Measurements from ENCODE around the gene CALCOCO1.
"Not testable (repeated sequence)": the region's sequence is repeated elsewhere in the genome, so short reads cannot be mapped to it uniquely, and the experiment has no call there.

Gene CALCOCO1

GRCh38 chr12:53727310-53728041 is at the start of gene CALCOCO1:
CALCOCO1 (minus strand) TSS chr12:53727452; CDS start chr12:53725242, 2,210 bp downstream.
- DNase-seq (ENCODE audit: extremely low spot score, insufficient read length, low read depth) (peak; percentile 97), FAIRE-seq (peak; percentile 98)

GRCh38 chr12:53776872-53777271 is 49.6 kb upstream of the CALCOCO1 start:
- DNase-seq (ENCODE audit: extremely low spot score, insufficient read length, low read depth): no peak
- no peak for FAIRE-seq

- no peak for FAIRE-seq
- no peak for DNase-seq (ENCODE audit: extremely low spot score, insufficient read length, low read depth)
These were observed 48.4 kb upstream of the CALCOCO1 start for GRCh38 chr12:53775478-53776145.

GRCh38 chr12:53770281-53770680 is 43.0 kb upstream of the CALCOCO1 start:
- DNase-seq (ENCODE audit: extremely low spot score, insufficient read length, low read depth): no peak
- FAIRE-seq: no peak

- DNase-seq (ENCODE audit: extremely low spot score, insufficient read length, low read depth): no peak
These were observed 41.7 kb upstream of the CALCOCO1 start for GRCh38 chr12:53768976-53769375.

GRCh38 chr12:53766881-53767280 is 39.6 kb upstream of the CALCOCO1 start:
- FAIRE-seq (no peak), DNase-seq (ENCODE audit: extremely low spot score, insufficient read length, low read depth) (no peak)

More at GRCh38 chr12:53768976-53769375, 41.7 kb upstream of the CALCOCO1 start:
- no peak for FAIRE-seq

- DNase-seq (ENCODE audit: extremely low spot score, insufficient read length, low read depth): no peak
- FAIRE-seq: no peak
These were observed 38.6 kb upstream of the CALCOCO1 start for GRCh38 chr12:53765891-53766290.

- no peak for FAIRE-seq
These were observed 37.4 kb upstream of the CALCOCO1 start for GRCh38 chr12:53764615-53765014.

GRCh38 chr12:53762793-53763192 is 35.5 kb upstream of the CALCOCO1 start:
- FAIRE-seq; DNase-seq (ENCODE audit: extremely low spot score, insufficient read length, low read depth): not testable (repeated sequence)

More at GRCh38 chr12:53764615-53765014, 37.4 kb upstream of the CALCOCO1 start:
- no peak for DNase-seq (ENCODE audit: extremely low spot score, insufficient read length, low read depth)

GRCh38 chr12:53761306-53761705 is 34.1 kb upstream of the CALCOCO1 start:
- DNase-seq (ENCODE audit: extremely low spot score, insufficient read length, low read depth) (no peak), FAIRE-seq (no peak)

- DNase-seq (ENCODE audit: extremely low spot score, insufficient read length, low read depth) (no peak), FAIRE-seq (no peak)
These were observed 32.0 kb upstream of the CALCOCO1 start for GRCh38 chr12:53759261-53759660.

GRCh38 chr12:53758730-53759103 is 31.5 kb upstream of the CALCOCO1 start:
- no peak for FAIRE-seq
- no peak for DNase-seq (ENCODE audit: extremely low spot score, insufficient read length, low read depth)

- FAIRE-seq (no peak), DNase-seq (ENCODE audit: extremely low spot score, insufficient read length, low read depth) (no peak)
These were observed 31.0 kb upstream of the CALCOCO1 start for GRCh38 chr12:53758081-53758729.

GRCh38 chr12:53757101-53757770 is 30.0 kb upstream of the CALCOCO1 start:
- DNase-seq (ENCODE audit: extremely low spot score, insufficient read length, low read depth): peak; percentile 80
- peak; percentile 94 for FAIRE-seq

GRCh38 chr12:53756300-53757100 is 29.2 kb upstream of the CALCOCO1 start:
- DNase-seq (ENCODE audit: extremely low spot score, insufficient read length, low read depth) (no peak), FAIRE-seq (no peak)

GRCh38 chr12:53755893-53756292 is 28.6 kb upstream of the CALCOCO1 start:
- DNase-seq (ENCODE audit: extremely low spot score, insufficient read length, low read depth) (no peak), FAIRE-seq (no peak)

GRCh38 chr12:53755451-53755891 is 28.2 kb upstream of the CALCOCO1 start:
- FAIRE-seq (no peak), DNase-seq (ENCODE audit: extremely low spot score, insufficient read length, low read depth) (no peak)

GRCh38 chr12:53754633-53755264 is 27.5 kb upstream of the CALCOCO1 start:
- FAIRE-seq: no peak
- DNase-seq (ENCODE audit: extremely low spot score, insufficient read length, low read depth): no peak

- FAIRE-seq (peak; percentile 70), DNase-seq (ENCODE audit: extremely low spot score, insufficient read length, low read depth) (no peak)
These were observed 26.9 kb upstream of the CALCOCO1 start for GRCh38 chr12:53754188-53754585.

Data from GM18507 (cell line).